ENCODE measurements around the gene FOXJ3. TPM values are rescaled to one million over a fixed set of nuclear protein-coding genes. Genes with fewer than 3 reads are reported as not detected.
A peak's percentile ranks its signal among the peaks of the same experiment; 100 is the strongest.

FOXJ3 gene
- total RNA-seq, 1 donor from 2014 or later = 49.4 TPM

- Mint-ChIP-seq H3K9me3 (no peaks in the 10 kb centered on the region), H3K4me1 (ENCODE audit: unreplicated experiment) (peaks cover 17% of the 10 kb centered on the region), H3K36me3 (peaks cover 7% of the 10 kb centered on the region), H3K27me3 (no peaks in the 10 kb centered on the region), H3K4me3 (no peak overlapping the region), H3K27ac (no peak overlapping the region)
- TF ChIP-seq CTCF (conservative IDR thresholded peaks at IDR 0.05) = peak; percentile 84
- DNase-seq (ENCODE audit: extremely low spot score, unreplicated experiment) = no peak
These were observed 158.0 kb downstream of the FOXJ3 start for GRCh38 chr1:42176902-42177519.

DNA sequence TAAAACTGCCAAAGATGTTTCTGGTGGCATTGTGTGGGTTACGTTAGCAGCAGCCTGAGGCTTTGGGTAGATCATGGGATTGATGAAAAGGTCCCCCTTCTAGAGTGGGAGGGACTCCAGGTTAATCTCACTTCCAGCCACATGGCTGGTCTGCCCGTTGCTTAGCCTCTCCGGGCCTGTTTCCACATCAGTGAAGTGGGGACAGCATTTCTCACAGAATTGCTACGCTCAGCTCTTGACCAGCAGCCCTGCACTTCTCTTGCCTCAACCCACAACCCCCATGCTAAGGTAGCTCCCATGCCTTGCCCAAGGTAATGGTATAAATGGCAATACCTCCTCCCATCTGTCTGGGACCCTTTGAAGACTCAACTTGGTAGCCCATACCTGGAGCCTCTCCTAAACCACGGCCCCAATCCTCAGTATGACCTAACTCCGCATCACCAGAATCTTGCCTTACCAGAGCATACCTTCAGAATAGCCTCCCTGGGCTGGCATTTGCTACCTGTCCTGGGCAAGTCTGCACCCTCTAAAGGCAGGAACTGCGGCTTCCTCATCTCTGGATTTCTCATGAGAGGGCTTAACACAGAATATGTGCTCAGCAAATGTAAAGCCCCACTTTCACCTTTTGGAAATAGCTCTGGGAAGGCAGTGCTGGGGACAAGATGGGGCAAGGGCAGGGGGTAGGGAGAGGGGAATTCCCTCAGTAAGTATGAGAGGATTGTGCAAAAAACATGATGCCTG, 159.6 kb downstream of the FOXJ3 start:
- H3K27me3 Mint-ChIP-seq = no peaks in the 10 kb centered on the region

DNA sequence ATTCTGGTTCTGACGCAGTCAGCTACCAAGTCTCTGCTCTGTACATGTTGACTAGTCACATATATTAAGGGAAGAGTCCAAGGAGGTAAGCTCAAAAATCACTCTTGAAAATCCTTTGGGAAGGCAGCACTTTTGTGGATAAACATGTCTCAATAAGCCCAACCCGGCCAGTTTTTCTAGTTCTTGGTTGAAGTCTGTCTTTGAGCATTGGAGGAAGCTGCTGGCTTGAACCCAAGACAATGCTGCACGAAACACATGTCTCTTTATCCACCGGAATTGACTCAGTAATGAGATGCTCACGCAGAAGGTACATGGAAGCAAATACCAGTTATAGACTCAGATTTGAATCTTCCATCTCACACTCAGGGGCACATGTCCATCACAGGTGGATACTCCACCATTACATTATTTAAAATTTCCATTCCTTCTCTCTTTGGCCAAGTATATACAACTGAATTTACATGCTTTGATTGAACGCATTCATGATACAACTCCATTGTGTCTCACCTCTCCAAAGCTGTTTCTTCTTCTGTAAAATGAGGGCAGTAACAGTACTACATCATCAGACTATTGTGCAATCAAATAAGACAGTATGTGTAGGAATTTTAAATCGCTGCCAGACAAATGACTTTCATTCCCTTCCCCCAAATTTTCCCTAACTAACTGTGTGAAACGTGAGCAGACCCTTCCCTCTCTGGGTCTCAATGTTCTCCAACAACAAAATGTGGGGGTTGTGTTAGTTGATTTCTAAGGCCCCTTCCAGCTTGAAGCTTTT, 160.9 kb downstream of the FOXJ3 start:
- no peaks in the 10 kb centered on the region for H3K27me3 Mint-ChIP-seq
- no peak for TF ChIP-seq CTCF (conservative IDR thresholded peaks at IDR 0.05)
- H3K9me3 Mint-ChIP-seq = no peaks in the 10 kb centered on the region
- H3K27ac Mint-ChIP-seq = peak overlapping the region; percentile 16
- H3K4me1 Mint-ChIP-seq (ENCODE audit: unreplicated experiment) = peaks cover 30% of the 10 kb centered on the region
- H3K4me3 Mint-ChIP-seq = peak overlapping the region; percentile 42
- no peak for DNase-seq (ENCODE audit: extremely low spot score, unreplicated experiment)
- peaks cover 3% of the 10 kb centered on the region for H3K36me3 Mint-ChIP-seq

More for the DNA sequence above, 159.6 kb downstream of the FOXJ3 start:
- H3K4me1 Mint-ChIP-seq (ENCODE audit: unreplicated experiment) = peaks cover 26% of the 10 kb centered on the region
- H3K27ac Mint-ChIP-seq = no peak overlapping the region
- no peaks in the 10 kb centered on the region for H3K9me3 Mint-ChIP-seq
- no peak for TF ChIP-seq CTCF (conservative IDR thresholded peaks at IDR 0.05)
- DNase-seq (ENCODE audit: extremely low spot score, unreplicated experiment) = no peak
- H3K36me3 Mint-ChIP-seq = peaks cover 7% of the 10 kb centered on the region
- no peak overlapping the region for H3K4me3 Mint-ChIP-seq

- Mint-ChIP-seq H3K9me3 (no peaks in the 10 kb centered on the region), H3K4me3 (peak overlapping the region; percentile 42), H3K36me3 (peaks cover 3% of the 10 kb centered on the region), H3K27ac (peak overlapping the region; percentile 16), H3K27me3 (no peaks in the 10 kb centered on the region), H3K4me1 (ENCODE audit: unreplicated experiment) (peaks cover 30% of the 10 kb centered on the region)
- DNase-seq (ENCODE audit: extremely low spot score, unreplicated experiment) = no peak
- TF ChIP-seq CTCF (conservative IDR thresholded peaks at IDR 0.05) = peak; percentile 98
These were observed 161.7 kb downstream of the FOXJ3 start for GRCh38 chr1:42173155-42173933.
